Colonic mucosa (tissue), 4 donors: Measurements from ENCODE around the gene PRKAR1B. TPM values are rescaled to one million over a fixed set of nuclear protein-coding genes. Genes with fewer than 3 reads are reported as not detected.

Experiments
- DNase-seq: peaks from one replicate; pipeline ENCODE4 v3.0.0-alpha.2; 2020
- H3K27ac ChIP-seq: fragments of 200-600 bp; one replicate; pipeline ENCODE4 v1.8.0; 2021
- H3K27me3 ChIP-seq: fragments of 200-600 bp; one replicate; pipeline ENCODE4 v1.8.0; 2021
- H3K36me3 ChIP-seq: fragments of 200-600 bp; one replicate; pipeline ENCODE4 v1.8.0; 2021
- H3K4me1 ChIP-seq: fragments of 200-600 bp; one replicate; pipeline ENCODE4 v1.8.0; 2021; ENCODE audit warnings: mild to moderate bottlenecking
- H3K4me3 ChIP-seq: fragments of 200-600 bp; one replicate; pipeline ENCODE4 v1.8.0; 2021
- H3K9ac ChIP-seq, 2 donors: one replicate each; pipeline ENCODE4 v1.7.0; 2013; ENCODE audit warnings: control low read depth in 2 of 2, low read depth in 2 of 2, low read length in 2 of 2
- H3K9me3 ChIP-seq: fragments of 200-600 bp; one replicate; pipeline ENCODE4 v1.8.0; 2021
- intact Hi-C: fragments of 100-400 bp; cut with DNase I; formaldehyde crosslinking; loops from one replicate; pipeline ENCODE4 v1.14.1; 2022
- total RNA-seq, 2 donors: library from RNA; stranded (reverse); fragmentation: NEBNext Ultra II Directional in 1 of 2; extraction: Animal tissue kit (Norgen Biotek cat#: 25700) in 1 of 2; gene quantifications; one replicate each; pipeline ENCODE4 v1.2.1, GENCODE V29; 2021
- TF ChIP-seq, protein P1 (sequence below): fragments of 200-600 bp; IDR thresholded peaks from one replicate; pipeline ENCODE4 v1.8.0; 2022; ENCODE audit warnings: antibody characterized with exemption, mild to moderate bottlenecking
- donor health status: healthy.
- donor health status: DM: no; HTN: no; CAD: no.
- donor health status: DM: no; HTN: no; CAD: no.

Gene PRKAR1B
- total RNA-seq, 2 donors from 2014 or later = 19.2 to 32.8 TPM

DNA sequence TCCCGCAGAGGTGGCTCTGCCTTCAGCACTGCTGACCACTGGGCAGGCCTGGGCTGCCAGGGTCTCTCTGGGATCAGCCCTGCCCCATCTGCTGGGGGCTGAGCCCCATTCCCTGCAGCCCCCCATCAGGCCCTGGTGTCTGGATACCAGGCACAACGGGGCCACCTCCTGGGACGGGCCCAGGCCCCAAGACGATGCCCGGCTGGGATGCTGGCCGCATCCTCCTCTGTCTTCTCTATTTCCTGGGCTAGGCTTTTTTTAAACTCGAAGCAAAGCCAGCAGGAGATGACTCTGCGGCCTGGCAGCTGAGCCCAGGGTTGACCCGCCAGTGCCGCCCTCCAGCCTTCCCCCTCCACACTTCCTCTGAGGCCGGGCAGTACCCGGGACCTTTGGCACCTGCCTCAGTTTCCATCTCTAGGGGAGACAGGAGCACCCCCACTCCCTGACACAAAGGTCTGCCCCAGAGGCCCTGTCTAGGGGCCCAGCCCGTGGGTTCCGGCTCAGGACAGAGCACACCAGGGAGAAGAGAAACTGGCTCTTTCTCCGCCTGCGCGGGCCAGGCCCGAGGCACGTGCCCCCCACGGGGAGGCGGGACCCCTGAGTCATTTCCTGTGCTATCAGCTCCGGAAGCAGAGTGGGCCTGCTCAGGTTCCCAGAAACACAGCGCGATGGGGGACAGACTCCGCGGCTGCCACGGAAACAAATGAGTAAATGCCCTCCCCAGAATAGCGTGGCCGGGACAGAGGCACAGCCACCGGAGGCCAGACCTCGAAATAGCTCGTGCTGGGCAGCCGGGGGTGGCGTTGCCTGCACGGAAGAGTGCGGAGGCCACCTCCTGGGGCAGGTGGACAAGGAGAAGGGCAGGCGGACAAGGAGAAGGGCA, 122.8 kb downstream of the PRKAR1B start:
- Histone ChIP-seq H3K27ac (peak overlapping the region; percentile 58), H3K4me3 (no peak overlapping the region), H3K9ac (peak overlapping the region; percentile 26 to 43), H3K9me3 (no peaks in the 10 kb centered on the region), H3K4me1 (no peaks in the 10 kb centered on the region), H3K36me3 (no peaks in the 10 kb centered on the region), H3K27me3 (no peaks in the 10 kb centered on the region)
- peak; percentile 71 for DNase-seq
- TF ChIP-seq, protein P1, sequence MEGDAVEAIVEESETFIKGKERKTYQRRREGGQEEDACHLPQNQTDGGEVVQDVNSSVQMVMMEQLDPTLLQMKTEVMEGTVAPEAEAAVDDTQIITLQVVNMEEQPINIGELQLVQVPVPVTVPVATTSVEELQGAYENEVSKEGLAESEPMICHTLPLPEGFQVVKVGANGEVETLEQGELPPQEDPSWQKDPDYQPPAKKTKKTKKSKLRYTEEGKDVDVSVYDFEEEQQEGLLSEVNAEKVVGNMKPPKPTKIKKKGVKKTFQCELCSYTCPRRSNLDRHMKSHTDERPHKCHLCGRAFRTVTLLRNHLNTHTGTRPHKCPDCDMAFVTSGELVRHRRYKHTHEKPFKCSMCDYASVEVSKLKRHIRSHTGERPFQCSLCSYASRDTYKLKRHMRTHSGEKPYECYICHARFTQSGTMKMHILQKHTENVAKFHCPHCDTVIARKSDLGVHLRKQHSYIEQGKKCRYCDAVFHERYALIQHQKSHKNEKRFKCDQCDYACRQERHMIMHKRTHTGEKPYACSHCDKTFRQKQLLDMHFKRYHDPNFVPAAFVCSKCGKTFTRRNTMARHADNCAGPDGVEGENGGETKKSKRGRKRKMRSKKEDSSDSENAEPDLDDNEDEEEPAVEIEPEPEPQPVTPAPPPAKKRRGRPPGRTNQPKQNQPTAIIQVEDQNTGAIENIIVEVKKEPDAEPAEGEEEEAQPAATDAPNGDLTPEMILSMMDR = no peak
- intact Hi-C loops = no loop called here

DNA sequence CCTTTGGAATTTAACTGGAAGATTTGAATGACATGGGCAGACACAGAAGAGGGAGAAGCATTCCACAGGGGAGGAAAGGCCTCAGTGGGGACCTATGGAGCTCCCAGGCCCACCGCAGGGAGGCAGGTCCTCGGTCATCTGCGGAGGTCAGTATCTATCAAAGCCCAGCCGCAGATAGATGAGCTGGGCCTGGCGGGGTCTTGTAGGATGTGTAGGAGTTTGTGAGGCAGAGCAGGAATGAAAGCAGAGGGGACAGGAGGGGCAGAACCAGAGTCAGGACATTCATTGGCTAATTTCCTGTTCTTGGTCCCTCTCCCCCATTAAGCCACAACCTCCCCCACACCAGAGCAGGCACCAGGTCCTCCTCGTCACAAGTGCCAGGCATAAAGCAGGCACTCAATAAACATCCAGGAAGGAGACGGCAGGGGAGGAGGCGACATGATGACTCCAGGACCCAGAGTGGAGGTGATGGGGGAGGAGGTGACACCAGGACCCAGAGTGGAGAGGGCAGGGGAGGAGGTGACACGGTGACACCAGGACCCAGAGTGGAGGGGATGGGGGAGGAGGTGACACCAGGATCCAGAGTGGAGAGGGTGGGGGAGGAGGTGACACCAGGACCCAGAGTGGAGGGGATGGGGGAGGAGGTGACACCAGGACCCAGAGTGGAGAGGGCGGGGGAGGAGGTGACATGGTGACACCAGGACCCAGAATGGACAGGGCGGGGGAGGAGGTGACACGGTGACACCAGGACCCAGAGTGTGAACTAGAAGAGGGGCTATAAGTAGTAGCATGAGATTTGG, 123.7 kb downstream of the PRKAR1B start:
- peak overlapping the region; percentile 26 to 43 for H3K9ac ChIP-seq
- H3K27me3 ChIP-seq = no peaks in the 10 kb centered on the region
- no peak for DNase-seq
- no peaks in the 10 kb centered on the region for H3K4me1 ChIP-seq
- peak overlapping the region; percentile 58 for H3K27ac ChIP-seq
- TF ChIP-seq, protein P1 = no peak
- H3K4me3 ChIP-seq = no peak overlapping the region
- H3K36me3 ChIP-seq = no peaks in the 10 kb centered on the region
- no peaks in the 10 kb centered on the region for H3K9me3 ChIP-seq
- intact Hi-C loops = no loop called here

DNA sequence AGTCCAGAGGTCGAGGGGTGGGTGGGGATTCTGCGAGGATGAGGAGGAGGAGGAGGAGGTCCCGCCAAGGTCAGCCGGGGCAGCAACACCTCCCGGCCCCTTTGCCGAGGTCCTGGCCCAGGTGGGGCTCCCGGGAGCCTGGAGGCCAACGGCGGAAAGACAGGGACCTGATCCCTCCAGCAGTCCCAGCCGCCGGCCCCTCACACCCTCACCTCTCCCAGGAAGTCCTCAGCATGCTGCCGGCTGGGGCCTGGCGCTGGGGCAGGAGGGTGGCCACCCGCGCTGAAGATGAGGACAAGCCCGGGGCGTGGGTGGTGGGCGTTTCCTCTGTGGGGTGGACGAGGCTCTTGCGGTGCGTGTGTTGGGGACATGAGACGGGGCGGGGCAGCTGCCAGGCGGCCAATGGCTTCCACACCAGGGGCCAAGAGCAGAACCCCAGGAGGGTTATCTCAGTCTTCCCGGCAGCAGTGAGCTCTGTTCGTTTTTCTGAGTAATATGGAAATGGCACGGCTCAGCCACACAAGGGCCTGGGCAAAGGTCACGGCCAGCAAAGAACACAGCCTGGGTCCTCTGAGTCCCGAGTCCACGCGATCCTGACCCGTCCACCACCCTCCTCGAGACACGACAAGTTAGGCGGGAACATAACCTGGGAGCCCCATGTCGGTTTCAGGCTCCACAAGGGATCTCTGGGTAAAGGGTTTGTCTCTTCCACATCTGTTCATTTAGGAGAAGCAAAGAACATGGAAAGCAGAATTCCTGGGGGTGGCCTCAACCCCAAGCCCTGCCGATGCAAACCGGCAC, 124.5 kb downstream of the PRKAR1B start:
- peak overlapping the region; percentile 40 for H3K27ac ChIP-seq
- H3K36me3 ChIP-seq = no peaks in the 10 kb centered on the region
- intact Hi-C loops = no loop called here
- TF ChIP-seq, protein P1 = no peak
- no peak overlapping the region for H3K4me3 ChIP-seq
- peak overlapping the region in 1 of 2 donors; percentile 56 for H3K9ac ChIP-seq
- DNase-seq = no peak
- no peaks in the 10 kb centered on the region for H3K27me3 ChIP-seq
- H3K4me1 ChIP-seq = no peaks in the 10 kb centered on the region
- no peaks in the 10 kb centered on the region for H3K9me3 ChIP-seq

DNA sequence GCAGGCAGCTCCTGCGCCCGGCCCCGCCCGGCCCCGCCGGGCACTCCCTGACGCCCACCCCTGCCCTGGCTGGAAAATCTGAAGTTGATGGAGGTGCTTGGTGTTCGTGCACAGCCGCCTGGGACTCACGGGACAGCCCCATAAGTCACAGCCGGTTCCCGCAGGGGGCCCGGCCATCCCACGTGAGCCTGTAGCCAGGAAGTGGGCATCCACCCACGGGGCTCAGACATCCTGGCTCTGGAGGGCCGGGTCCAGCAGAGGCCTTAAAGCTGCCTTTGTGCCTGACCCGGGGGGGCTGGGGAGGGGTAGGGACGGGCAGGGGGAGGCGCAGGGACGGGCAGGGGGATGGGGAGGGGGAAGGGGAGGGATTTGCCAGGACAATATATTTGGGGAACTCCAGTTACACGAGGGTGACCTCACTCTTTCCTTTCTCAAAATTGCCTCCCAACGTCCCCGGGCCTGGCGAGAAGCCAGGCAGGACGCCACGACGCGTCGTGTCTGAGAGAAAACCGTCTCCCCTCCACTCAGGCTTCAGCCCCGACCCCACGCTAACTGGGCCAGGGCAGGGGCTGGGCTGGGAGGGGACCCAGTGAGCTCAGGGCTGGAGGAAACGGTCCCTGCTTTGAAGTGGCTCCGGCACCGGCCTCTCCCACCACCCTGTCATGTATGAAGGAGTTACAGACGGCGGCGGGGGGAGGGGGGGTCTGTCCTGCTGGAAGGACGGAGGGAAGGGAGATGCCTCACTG, 125.3 kb downstream of the PRKAR1B start:
- TF ChIP-seq, protein P1 = no peak
- Histone ChIP-seq H3K27ac (peak overlapping the region; percentile 40), H3K4me1 (no peaks in the 10 kb centered on the region), H3K4me3 (no peak overlapping the region), H3K9ac (peak overlapping the region in 1 of 2 donors; percentile 56), H3K9me3 (no peaks in the 10 kb centered on the region), H3K27me3 (no peaks in the 10 kb centered on the region), H3K36me3 (no peaks in the 10 kb centered on the region)
- peak; percentile 46 for DNase-seq
- intact Hi-C loops = no loop called here
